ENCODE measurements around the gene XKR7.

Gene XKR7

GRCh38 chr20:31981784-31982183, 13.8 kb downstream of the XKR7 start:
- no peak for DNase-seq

GRCh38 chr20:31984981-31985471, 17.1 kb downstream of the XKR7 start:
- DNase-seq: no peak

DNA sequence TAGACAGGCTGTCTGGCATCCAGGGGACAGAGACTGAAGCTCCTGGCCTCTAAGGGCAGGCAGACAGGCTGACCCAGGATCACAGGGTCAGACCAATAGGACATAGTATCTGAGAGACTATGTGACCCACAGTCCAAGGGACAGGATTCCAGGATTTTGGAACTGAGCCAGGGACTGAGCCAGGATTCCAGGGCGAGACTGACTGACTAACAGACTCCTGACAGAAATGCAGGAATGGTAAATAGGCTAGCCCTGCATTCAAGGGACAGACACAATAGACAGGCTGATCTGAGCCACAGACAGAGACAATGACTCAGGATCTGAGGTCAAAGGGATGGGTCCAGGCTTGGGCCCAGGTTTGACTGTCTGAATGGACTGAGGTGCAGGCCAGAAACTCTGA, 19.8 kb downstream of the XKR7 start:
- no peak for DNase-seq

DNA sequence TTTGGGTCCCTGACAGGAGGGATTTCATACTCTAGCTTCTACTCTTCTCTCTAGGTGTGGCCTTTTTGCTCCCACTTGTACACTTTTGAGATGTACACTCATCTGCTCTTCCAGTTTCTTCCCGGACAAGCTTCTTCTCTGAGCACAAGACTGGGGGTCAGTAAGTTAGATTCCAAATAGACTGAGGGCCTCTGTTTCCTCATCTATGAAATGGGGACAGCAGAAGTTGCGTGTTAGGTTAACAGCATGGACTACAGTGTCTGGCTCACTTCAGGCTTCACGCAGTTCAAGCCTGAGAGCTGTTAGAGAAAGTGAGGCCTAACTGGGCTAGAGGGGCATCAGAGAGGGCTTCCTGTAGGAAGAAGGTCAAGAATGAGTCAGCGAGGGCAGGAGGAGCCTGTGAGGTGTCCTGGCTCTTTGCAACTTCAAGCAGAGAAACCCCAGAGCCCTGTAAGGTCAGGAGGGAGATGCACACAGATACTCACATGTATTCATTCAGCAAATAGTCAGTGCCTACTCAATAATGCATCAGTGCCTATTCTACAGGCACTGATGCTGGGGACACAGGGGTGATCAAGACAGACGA, 20.6 kb downstream of the XKR7 start:
- DNase-seq: no peak

- no peak for DNase-seq
Measured at GRCh38 chr20:31989030-31989645, 21.2 kb downstream of the XKR7 start.

DNA sequence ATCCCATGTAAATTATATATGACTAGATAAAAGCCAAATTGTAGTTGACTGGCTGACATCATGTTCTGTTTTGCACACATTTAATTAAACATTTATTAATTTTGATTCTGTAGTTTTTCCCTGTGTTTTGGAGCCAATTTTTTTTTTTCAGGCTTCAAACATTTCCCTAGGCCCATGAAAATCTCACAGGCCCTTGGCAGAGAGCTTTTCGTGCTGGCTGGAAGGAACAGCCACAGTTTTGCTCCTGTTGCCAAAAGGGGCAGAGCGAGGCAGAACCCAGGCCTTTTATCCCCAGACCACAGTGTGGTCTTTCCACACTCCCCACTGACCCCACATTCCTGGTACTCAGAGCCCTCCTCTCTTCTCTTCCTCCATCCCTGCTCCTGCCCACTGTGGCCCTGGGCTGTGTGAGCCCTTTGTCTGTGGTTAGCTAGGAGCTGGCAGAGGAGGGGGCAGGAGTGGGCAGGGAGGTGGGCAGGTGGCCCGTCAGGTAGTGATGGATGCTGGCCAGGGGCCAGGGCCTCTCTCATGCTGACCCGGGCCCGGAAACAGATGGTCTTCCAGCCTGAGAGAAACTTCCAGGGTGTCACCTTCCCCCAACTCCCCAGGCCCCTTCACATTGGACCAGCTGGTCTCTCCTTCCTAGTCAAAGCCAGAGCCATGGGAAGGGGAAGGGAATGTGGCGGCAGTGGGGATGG, 22.8 kb downstream of the XKR7 start:
- DNase-seq: no peak

GRCh38 chr20:31991339-31991705, 23.4 kb downstream of the XKR7 start:
- DNase-seq: no peak

- no peak for DNase-seq
Measured at GRCh38 chr20:31992086-31992485, 24.1 kb downstream of the XKR7 start.

DNA sequence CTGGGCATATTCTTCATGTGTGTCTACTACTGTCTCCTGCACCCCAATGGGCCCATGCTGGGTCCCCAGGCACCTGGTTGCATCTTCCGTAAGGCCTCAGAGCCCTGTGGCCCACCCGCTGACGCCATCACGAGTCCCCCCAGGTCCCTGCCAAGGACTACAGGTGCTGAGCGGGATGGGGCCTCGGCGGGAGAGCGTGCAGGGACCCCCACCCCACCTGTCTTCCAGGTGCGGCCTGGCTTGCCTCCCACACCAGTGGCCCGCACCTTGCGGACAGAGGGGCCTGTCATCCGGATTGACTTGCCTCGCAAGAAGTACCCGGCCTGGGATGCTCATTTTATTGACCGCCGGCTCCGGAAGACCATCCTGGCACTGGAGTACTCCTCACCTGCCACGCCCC, 29.0 kb downstream of the XKR7 start:
- DNase-seq: no peak

GRCh38 chr20:31998246-31998645, 30.3 kb downstream of the XKR7 start:
- no peak for DNase-seq

DNA sequence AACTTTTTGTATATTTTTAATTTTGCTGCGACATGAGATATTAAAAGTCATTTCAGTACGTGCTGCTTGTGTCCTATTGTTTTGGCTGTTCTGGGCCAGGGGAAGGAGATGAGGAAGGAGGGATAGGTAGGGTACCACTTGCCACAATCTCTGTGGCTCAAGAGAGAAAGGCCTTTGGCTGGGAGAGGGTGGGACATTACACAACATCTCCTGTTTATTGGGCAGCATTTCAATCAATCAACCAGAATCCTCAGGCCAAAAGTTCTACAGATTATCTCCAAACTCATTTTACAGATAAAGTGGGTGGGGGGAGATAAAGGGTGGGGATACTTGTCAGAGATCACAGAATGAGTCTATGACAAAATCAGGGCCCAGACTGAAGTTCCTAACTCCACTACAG, 35.4 kb downstream of the XKR7 start:
- no peak for DNase-seq

DNA sequence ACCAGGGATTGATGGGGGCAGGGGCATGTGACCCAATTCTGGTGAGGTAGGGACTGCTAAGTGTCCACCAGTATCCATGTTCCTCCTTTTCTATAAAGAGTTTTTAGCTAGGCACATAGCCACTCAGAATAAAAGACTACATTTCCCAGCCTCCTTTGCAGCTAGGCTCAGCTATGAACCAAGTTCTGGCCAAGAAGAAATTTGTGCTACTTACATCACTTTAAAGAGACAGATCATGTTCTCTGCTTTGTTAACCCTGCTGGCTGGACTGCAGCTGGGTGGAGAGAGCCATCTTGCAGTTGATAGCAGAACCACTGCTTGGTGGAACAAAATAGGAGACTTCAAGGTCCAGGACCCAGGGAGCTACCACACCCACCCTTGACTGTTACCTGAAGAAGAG, 37.0 kb downstream of the XKR7 start:
- DNase-seq: no peak

DNA sequence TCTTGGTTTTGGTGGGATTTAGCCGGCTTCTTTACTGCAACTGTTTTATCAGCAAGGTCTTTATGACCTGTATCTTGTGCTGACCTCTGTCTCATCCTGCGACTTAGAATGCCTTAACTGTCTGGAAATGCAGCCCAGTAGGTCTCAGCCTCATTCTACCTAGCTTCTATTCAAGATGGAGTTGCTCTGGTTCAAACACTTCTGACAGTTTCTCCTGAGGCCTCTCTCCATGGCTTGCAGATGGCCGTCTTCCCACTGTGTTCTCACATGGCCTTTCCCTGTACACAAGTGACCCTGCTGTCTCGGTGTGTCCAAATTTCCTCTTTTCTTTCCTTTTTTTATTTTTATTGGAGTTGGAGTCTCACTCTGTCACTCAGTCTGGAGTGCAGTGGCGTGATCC, 38.1 kb downstream of the XKR7 start:
- DNase-seq: no peak

DNA sequence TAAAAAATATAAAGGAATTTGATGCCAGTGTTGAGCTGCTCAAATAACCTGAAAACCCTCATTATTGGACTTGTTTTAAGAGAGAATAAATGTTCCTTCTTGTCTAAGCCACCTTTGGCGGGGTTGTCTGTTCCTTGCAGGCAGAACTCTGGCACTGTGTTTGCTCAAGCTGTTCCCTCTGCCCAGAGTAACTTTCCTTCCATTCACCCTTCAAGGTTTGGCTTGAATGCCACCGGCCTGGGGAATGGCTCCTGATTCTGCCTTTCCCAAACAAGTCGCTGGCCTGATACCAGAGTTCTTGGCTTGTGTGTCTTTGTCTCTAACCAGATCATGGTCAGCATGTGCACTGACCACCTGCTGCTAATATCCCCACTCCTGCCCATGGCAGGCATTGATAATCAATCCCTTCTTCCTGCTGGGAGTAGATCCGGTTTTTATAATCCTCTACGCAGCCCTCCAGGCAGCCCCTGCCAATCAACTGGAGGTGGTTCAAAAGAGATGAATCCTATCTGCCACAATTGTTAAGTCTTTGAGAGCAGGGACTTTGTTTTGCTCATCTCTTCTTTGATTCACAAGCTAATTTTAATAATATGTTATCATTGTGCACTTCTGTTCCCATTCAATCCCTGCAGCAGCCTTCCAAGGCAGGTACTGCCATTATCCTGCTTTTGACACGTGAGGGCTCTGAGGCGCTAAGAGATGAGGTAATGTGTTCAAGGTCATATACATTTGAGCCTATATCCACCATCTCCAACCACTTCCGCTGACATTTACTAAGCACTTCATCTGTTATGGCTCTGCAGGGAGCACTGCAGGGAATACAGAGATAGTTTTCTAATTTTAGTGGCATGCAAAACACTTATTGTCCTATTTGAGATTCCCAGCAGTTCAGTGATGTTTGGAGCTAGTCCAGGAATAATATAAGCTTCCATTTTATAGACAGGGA, 39.2 kb downstream of the XKR7 start:
- DNase-seq: no peak

DNA sequence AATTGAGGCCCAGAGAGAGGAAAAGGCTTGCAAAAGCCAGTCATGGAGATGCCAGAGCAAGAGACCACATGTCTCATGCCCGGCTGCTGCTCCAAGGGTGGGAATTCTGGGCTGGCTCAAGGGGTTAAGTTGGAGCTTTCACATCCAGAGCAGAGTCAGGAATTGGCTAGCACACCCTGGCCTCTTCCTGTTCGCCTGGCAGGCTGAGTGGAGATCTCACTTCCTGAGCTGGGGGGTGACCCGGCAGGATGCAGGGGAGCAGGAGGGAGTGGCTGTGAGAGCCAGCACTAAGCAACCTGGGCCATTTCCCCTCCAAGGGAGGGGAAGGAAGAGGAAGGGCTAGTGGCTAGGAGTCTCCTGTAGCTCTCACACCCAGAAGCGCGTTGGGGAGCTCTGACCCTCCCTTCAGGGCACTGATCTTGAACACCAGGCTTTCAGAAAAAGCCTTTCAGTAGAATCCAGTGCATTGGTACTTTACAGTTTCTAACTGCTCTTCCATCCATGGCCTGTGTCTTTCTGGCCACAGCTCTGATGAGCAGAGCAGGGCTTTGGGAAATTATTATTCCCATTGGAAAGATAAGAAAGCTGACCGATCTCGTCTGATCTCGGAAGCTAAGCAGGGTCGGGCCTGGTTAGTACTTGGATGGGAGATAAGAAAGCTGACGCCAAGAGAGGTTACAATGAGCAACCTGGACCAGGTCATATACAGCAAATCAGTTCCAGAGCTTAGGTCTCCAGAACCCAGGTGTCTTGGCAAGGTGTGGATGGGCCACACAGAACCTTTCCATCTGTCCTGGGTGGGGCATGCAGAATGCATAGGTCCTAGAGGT, 40.1 kb downstream of the XKR7 start:
- no peak for DNase-seq

DNA sequence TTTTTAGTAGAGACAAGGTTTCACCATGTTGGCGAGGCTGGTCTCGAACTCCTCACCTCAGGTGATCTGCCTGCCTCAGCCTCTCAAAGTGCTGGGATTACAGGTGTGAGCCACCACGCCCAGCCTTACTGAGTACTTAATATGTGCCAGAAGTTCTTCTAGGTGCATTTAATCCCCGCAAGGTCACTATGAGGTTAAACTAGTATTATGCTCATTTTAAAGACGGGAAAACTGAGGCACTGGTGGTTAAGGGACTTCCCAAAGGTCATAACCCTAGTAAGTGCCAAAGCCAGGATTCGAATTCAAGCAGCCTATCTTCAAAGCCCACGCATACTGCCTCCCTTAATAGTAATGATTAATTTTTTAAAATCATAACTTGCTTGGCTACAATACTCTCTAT, 41.6 kb downstream of the XKR7 start:
- no peak for DNase-seq

DNA sequence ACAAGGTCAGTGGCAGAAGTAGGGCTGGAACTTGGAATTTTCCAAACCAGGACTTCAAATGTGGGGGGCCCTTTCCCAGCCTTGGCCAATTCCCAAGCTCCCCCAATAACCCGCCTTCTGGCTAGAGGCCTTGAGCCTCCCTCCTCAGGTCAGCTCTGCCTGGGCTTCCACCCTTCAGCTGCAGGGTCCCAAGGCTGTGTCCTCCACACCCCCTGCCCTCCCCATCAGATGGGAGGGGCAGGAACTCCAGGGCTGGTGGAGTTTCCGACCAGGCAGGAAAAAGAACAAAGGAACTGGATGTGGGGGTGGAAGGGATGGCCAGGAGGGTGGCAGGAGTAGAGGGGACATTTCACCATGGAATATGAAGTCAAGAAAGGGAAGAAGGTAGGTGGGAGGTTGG, 42.1 kb downstream of the XKR7 start, which contains the start of gene CCM2L:
CCM2L (plus strand) TSS at position 338 of the 400 bp plus-strand sequence; CDS start at position 355, 17 bp downstream.
- DNase-seq: no peak

DNA sequence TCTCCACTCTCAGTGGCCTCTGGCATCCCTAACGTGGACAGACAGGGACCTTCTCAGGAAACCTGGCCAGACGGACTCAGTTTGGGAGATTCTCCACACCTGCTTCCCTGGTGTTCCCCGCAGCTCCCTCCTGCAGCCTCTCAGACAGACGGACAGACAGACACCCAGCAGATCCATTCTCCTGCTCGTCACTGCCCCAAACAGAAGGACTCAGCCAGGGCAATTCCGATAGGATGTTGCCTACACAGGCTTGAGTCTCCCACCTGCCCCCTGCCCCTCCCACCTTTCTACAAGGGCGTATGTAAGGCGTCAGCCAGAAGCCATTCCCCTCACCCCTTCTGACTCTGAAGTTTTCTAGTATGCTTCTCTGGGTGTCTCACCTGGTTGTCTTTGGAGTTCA, 42.7 kb downstream of the XKR7 start:
- DNase-seq: no peak

GRCh38 chr20:32012159-32012688, 44.3 kb downstream of the XKR7 start:
- DNase-seq: no peak

DNA sequence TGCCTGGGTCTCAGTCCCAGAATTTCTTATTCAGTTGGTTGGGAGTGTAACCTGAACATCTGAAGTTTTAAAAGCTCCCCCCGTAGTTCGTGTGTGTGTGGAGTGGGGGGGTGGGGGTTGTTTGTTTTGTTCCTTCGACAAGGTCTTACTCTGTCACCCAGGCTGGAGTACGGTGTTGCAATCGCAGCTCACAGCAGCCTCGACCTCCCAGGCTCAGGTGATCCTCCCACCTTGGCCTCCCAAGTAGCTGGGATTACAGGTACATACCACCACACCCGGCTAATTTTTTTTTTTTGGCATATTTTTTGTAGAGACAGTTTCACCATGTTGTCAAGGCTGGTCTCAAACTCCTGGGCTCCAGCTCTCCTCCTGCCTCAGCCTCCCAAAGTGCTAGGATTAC, 45.4 kb downstream of the XKR7 start:
- DNase-seq: no peak

DNA sequence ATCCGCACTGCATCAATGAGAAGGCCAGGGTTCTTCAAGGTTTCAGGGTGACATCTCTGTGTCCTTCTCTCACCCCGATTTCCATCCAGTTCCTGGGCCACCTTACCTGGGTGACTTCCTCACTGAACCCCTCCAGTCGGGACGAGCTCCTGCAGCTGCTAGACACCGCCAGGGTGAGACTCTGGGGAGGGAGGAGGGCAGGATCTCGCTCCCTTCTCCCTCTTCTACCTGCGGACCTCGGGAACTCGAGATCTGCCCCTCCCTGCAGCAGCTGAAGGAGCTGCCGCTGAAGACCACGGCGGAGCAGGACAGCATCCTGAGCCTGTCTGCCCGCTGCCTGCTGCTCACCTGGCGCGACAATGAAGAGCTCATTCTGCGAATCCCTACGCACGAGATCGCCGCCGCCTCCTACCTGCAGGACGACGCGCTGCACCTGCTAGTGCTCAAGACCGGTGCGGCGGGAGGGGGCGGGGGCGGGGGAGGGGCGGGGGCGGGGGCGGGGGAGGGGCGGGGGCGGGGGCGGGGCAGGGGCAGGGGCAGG, 49.8 kb downstream of the XKR7 start:
- peak; percentile 64 for DNase-seq

Data from CD4-positive, alpha-beta T cell treated with Interleukin-12 subunit alpha and Interleukin-12 subunit beta, for 1 hour (primary cell).